Measurements from ENCODE around the gene HPSE2. TPM values are rescaled to one million over a fixed set of nuclear protein-coding genes. Genes with fewer than 3 reads are reported as not detected.

HPSE2 gene
- total and polyA plus RNA-seq, 2 of the 13 experiments (the other 11 are each of a cell fraction or from before 2014, with no cell fraction given) = 0.01 TPM; not detected in 1

DNA sequence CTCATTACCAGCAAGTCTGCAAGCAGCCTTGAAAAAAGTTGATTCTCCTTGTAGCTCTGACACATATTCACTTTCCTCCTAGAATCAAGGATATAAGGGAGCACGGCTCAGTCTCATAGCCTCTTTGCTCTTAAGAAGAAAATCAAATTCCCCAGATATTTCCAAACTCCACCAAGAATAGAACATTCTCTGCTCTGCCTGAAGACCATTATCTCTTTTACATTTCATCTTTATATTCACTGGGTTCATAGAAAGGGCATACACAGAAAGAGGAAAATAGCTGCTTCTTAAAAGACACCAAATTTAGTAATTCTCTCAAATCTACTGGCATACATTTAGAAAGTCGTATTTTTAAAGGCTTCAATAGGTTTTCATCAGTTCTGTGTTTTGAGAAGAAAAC, 92.0 kb downstream of the HPSE2 start:
- Histone ChIP-seq H3K36me3 (replicated peaks in 1 of 2; ENCODE audit: control insufficient read depth in 1 of 2, insufficient read depth in 2 of 2, low read length in 2 of 2) (no peaks in the 10 kb centered on the region), H4K20me1 (ENCODE audit: insufficient read depth, low read length) (no peaks in the 10 kb centered on the region), H3K4me3 (replicated peaks in 1 of 3; ENCODE audit: insufficient read depth in 1 of 3, low read depth in 2 of 3, low read length in 3 of 3) (no peak overlapping the region), H3K27ac (ENCODE audit: extremely low read length, insufficient read depth, low read length) (no peak overlapping the region), H3K4me2 (ENCODE audit: low read depth, low read length) (no peak overlapping the region), H3K4me1 (ENCODE audit: insufficient read depth, low read length) (no peaks in the 10 kb centered on the region), H3K27me3 (ENCODE audit: control insufficient read depth in 1 of 2, insufficient read depth in 2 of 2, low read length in 2 of 2) (no peaks in the 10 kb centered on the region), H2AFZ (ENCODE audit: low read length) (no peak overlapping the region), H3K79me2 (ENCODE audit: insufficient read depth, low read length) (no peaks in the 10 kb centered on the region), H3K9ac (ENCODE audit: insufficient read depth, low read depth, low read length) (no peak overlapping the region), H3K9me3 (ENCODE audit: low read length) (no peaks in the 10 kb centered on the region)
- no peak for DNase-seq (ENCODE audit: low spot score)
- POLR2A ChIA-PET = no interaction called here
- BruUV-seq (replicated peaks) = no TSS peak
- ATAC-seq = no peak
- TF ChIP-seq ZNF570 (CRISPR knock-in tag; IDR thresholded peaks at IDR 0.05; ENCODE audit: borderline replicate concordance) = no peak
- TF ChIP-seq DNMT3B (CRISPR knock-in tag; conservative IDR thresholded peaks at IDR 0.05) = no peak
- TF ChIP-seq, protein P1, sequence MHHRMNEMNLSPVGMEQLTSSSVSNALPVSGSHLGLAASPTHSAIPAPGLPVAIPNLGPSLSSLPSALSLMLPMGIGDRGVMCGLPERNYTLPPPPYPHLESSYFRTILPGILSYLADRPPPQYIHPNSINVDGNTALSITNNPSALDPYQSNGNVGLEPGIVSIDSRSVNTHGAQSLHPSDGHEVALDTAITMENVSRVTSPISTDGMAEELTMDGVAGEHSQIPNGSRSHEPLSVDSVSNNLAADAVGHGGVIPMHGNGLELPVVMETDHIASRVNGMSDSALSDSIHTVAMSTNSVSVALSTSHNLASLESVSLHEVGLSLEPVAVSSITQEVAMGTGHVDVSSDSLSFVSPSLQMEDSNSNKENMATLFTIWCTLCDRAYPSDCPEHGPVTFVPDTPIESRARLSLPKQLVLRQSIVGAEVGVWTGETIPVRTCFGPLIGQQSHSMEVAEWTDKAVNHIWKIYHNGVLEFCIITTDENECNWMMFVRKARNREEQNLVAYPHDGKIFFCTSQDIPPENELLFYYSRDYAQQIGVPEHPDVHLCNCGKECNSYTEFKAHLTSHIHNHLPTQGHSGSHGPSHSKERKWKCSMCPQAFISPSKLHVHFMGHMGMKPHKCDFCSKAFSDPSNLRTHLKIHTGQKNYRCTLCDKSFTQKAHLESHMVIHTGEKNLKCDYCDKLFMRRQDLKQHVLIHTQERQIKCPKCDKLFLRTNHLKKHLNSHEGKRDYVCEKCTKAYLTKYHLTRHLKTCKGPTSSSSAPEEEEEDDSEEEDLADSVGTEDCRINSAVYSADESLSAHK (CRISPR knock-in tag; IDR thresholded peaks at IDR 0.05; ENCODE audit: borderline replicate concordance) = no peak
- no peak for TF ChIP-seq CENPX (CRISPR knock-in tag; IDR thresholded peaks at IDR 0.05)
- no peak for TF ChIP-seq RBAK (CRISPR knock-in tag; IDR thresholded peaks at IDR 0.05)
- no peak for TF ChIP-seq ZNF773 (CRISPR knock-in tag; IDR thresholded peaks at IDR 0.05; ENCODE audit: borderline replicate concordance)
- no peak for TF ChIP-seq ZNF746 (CRISPR knock-in tag; IDR thresholded peaks at IDR 0.05)
- TF ChIP-seq, protein P2, sequence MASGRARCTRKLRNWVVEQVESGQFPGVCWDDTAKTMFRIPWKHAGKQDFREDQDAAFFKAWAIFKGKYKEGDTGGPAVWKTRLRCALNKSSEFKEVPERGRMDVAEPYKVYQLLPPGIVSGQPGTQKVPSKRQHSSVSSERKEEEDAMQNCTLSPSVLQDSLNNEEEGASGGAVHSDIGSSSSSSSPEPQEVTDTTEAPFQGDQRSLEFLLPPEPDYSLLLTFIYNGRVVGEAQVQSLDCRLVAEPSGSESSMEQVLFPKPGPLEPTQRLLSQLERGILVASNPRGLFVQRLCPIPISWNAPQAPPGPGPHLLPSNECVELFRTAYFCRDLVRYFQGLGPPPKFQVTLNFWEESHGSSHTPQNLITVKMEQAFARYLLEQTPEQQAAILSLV (CRISPR knock-in tag; IDR thresholded peaks at IDR 0.05; ENCODE audit: borderline replicate concordance) = no peak
- no peak for TF ChIP-seq TBL1XR1 (IDR thresholded peaks at IDR 0.05; ENCODE audit: borderline replicate concordance, low read length, partially characterized antibody)
- no peak for TF ChIP-seq POLR2AphosphoS5 (IDR thresholded peaks at IDR 0.05; ENCODE audit: low read depth, low read length)
- TF ChIP-seq ZNF749 (CRISPR knock-in tag; IDR thresholded peaks at IDR 0.05; ENCODE audit: borderline replicate concordance) = no peak
- TF ChIP-seq ZNF496 (CRISPR knock-in tag; IDR thresholded peaks at IDR 0.05; ENCODE audit: insufficient replicate concordance) = no peak
- TF ChIP-seq ZNF367 (CRISPR knock-in tag; IDR thresholded peaks at IDR 0.05; ENCODE audit: borderline replicate concordance) = no peak
- CTCF ChIA-PET (ENCODE audit: low intra/inter-chr PET ratio, low total read pairs) = no interaction called here
- intact Hi-C loops (cut with micrococcal nuclease; ENCODE audit: unreplicated experiment) = no loop called here
- no peak for FAIRE-seq
- in situ Hi-C loops (cut with HindIII; ENCODE audit: extremely low pct_ligation_motif_present, low pct_unique_long_range_greater_than_20kb) = no loop called here
- 3% methylated on average over 2 of the region's 2 CpGs for WGBS (ENCODE audit: low lambda C conversion rate)
